ENCODE data around the gene DNAJB13. TPM values are rescaled to one million over a fixed set of nuclear protein-coding genes. Genes with fewer than 3 reads are reported as not detected.

The DNAJB13 gene
- total RNA-seq, 1 experiment from 2014 or later = not detected

DNA sequence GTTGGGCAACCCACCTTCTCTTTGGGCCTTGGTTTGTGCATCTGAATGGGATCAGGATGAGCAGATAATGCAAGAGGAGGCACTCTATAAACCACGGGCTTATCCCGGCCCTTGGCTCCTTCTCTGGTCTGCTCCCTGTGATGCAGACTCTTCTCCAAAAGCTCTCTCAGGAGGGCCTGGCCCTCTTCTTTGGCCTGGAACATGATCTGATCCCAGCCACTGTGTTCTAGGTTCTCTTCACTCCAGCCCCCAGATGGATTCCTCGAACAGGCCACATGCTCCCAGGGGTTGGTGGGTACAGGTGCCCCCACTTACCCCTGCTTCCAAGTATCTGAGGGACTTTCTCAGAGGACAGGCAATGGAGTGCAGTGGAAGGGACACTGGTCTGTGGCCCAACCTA lies 66.8 kb downstream of the DNAJB13 start:
- H3K27ac Mint-ChIP-seq = no peak overlapping the region
- Histone ChIP-seq H3K18ac (ENCODE audit: insufficient read length, low read depth, low read length) (no peak overlapping the region), H3K4me2 (ENCODE audit: insufficient read depth, insufficient read length, low read length) (no peak overlapping the region), H3K23ac (ENCODE audit: insufficient read length, low read depth, low read length) (no peak overlapping the region), H3K4ac (ENCODE audit: low read depth, low read length) (no peak overlapping the region), H3K27ac (ENCODE audit: insufficient read length, low read depth, low read length) (no peak overlapping the region), H3K9ac (ENCODE audit: extremely low read depth, insufficient read length, low read length) (no peak overlapping the region), H3K23me2 (ENCODE audit: insufficient read length, low read depth, low read length, poor library complexity, severe bottlenecking) (no peaks in the 10 kb centered on the region), H3K79me1 (ENCODE audit: insufficient read depth, low read depth, low read length, poor library complexity, severe bottlenecking) (no peaks in the 10 kb centered on the region), H2BK5ac (ENCODE audit: insufficient read length, low read length) (no peak overlapping the region), H4K8ac (replicated peaks; ENCODE audit: insufficient read length, low read depth, low read length) (no peak overlapping the region), H2AFZ (ENCODE audit: low read length) (no peak overlapping the region), H3K56ac (ENCODE audit: insufficient read length, low read depth, low read length) (no peak overlapping the region), H2BK12ac (ENCODE audit: insufficient read length, low read depth, low read length) (no peak overlapping the region), H2BK120ac (ENCODE audit: low read depth, low read length, poor library complexity, severe bottlenecking) (no peak overlapping the region), H3K4me1 (ENCODE audit: insufficient read depth, low read length) (no peaks in the 10 kb centered on the region), H4K20me1 (ENCODE audit: control insufficient read depth, insufficient read depth, insufficient read length) (no peaks in the 10 kb centered on the region), H3K27me3 (ENCODE audit: insufficient read depth, low read length) (no peaks in the 10 kb centered on the region), H2BK20ac (ENCODE audit: low read depth, low read length, poor library complexity, severe bottlenecking) (no peak overlapping the region), H3K14ac (ENCODE audit: insufficient read depth, low read length) (no peak overlapping the region), H4K91ac (ENCODE audit: insufficient read length, low read depth, low read length) (no peak overlapping the region), H3T11ph (ENCODE audit: low read length) (no peak overlapping the region), H4K5ac (ENCODE audit: insufficient read length, low read depth, low read length) (no peak overlapping the region), H3K9me3 (ENCODE audit: control insufficient read depth, low read depth, low read length) (no peaks in the 10 kb centered on the region), H2BK15ac (ENCODE audit: low read depth, low read length) (no peak overlapping the region), H3K79me2 (ENCODE audit: insufficient read depth, low read length) (no peaks in the 10 kb centered on the region), H2AK5ac (ENCODE audit: insufficient read length, low read length) (no peak overlapping the region)
- H3K27me3 Mint-ChIP-seq (ENCODE audit: low read depth) = no peaks in the 10 kb centered on the region; the same call in 1 of the 2 replicates
- H3K36me3 Mint-ChIP-seq (ENCODE audit: insufficient read depth in 1 of 3, low read depth in 3 of 3) = peaks cover 0 to 20% (median 9%) of the 10 kb centered on the region in 3 experiments; a peak in 5 of 7 replicates
- no peak for DNase-seq
- no CpG with 5 or more reads among the region's 3 CpGs for WGBS (ENCODE audit: extremely low coverage, insufficient read length, low lambda C conversion rate)
- TF ChIP-seq, protein P1, sequence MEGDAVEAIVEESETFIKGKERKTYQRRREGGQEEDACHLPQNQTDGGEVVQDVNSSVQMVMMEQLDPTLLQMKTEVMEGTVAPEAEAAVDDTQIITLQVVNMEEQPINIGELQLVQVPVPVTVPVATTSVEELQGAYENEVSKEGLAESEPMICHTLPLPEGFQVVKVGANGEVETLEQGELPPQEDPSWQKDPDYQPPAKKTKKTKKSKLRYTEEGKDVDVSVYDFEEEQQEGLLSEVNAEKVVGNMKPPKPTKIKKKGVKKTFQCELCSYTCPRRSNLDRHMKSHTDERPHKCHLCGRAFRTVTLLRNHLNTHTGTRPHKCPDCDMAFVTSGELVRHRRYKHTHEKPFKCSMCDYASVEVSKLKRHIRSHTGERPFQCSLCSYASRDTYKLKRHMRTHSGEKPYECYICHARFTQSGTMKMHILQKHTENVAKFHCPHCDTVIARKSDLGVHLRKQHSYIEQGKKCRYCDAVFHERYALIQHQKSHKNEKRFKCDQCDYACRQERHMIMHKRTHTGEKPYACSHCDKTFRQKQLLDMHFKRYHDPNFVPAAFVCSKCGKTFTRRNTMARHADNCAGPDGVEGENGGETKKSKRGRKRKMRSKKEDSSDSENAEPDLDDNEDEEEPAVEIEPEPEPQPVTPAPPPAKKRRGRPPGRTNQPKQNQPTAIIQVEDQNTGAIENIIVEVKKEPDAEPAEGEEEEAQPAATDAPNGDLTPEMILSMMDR (conservative IDR thresholded peaks at IDR 0.05) = no peak
- no peak overlapping the region for H3K4me3 Mint-ChIP-seq
- no peaks in the 10 kb centered on the region for H3K9me3 Mint-ChIP-seq
- H3K4me1 Mint-ChIP-seq = no peaks in the 10 kb centered on the region

Data from H9 (cell line).